Nephron progenitor cell (in vitro differentiated cells): ENCODE measurements around the gene RPL35A.
"Not testable (repeated sequence)": the region's sequence is repeated elsewhere in the genome, so short reads cannot be mapped to it uniquely, and the experiment has no call there.

Experiments
- DNase-seq: peaks from one replicate; pipeline ENCODE4 v3.0.0; 2021
- H3K27ac Mint-ChIP-seq: 2 replicates; pipeline ENCODE4 v1.8.0; 2021; ENCODE audit warnings: mild to moderate bottlenecking, moderate library complexity, mixed read lengths
- H3K27me3 Mint-ChIP-seq: 2 replicates; pipeline ENCODE4 v1.8.0; 2021; ENCODE audit warnings: mild to moderate bottlenecking, low read depth, mixed read lengths; ENCODE audit not compliant: poor library complexity
- H3K36me3 Mint-ChIP-seq: 2 replicates; pipeline ENCODE4 v1.8.0; 2021; ENCODE audit warnings: low read depth, mixed read lengths
- H3K4me1 Mint-ChIP-seq: 2 replicates; pipeline ENCODE4 v1.8.0; 2021; ENCODE audit warnings: mixed read lengths
- H3K4me3 Mint-ChIP-seq: 2 replicates; pipeline ENCODE4 v1.8.0; 2021; ENCODE audit warnings: mild to moderate bottlenecking, moderate library complexity, mixed read lengths
- H3K9me3 Mint-ChIP-seq: 2 replicates; pipeline ENCODE4 v1.8.0; 2021; ENCODE audit warnings: mild to moderate bottlenecking, moderate library complexity, mixed read lengths
- TF ChIP-seq, protein P1 (sequence below): fragments of 200-600 bp; sonication (generic); IDR thresholded peaks from 2 replicates; pipeline ENCODE4 v1.5.0; 2021; ENCODE audit warnings: antibody characterized with exemption

RPL35A gene

DNA sequence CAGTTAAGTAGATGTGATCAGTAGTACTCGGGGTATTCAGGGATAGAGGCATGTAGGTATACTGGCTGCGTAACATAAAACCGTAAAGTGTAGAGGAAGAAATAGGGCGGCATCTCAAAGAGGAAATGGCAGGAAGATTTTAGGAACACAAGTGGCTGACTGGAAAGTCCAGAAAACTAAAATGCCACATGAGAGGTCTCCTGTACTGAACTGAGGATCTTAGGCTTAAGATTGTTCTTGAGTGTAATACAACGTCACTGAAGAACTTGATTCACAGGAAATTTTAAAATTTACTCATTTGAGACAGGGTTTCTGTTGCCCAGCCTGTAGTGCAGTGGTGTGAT is 7.8 kb downstream of the RPL35A start:
- no peak for DNase-seq
- Mint-ChIP-seq H3K9me3 (no peaks in the 10 kb centered on the region), H3K36me3 (peaks cover 35% of the 10 kb centered on the region), H3K4me1 (peaks cover 58% of the 10 kb centered on the region), H3K27ac (peak overlapping the region; percentile 74), H3K27me3 (peaks cover 14% of the 10 kb centered on the region), H3K4me3 (no peak overlapping the region)
- TF ChIP-seq, protein P1, sequence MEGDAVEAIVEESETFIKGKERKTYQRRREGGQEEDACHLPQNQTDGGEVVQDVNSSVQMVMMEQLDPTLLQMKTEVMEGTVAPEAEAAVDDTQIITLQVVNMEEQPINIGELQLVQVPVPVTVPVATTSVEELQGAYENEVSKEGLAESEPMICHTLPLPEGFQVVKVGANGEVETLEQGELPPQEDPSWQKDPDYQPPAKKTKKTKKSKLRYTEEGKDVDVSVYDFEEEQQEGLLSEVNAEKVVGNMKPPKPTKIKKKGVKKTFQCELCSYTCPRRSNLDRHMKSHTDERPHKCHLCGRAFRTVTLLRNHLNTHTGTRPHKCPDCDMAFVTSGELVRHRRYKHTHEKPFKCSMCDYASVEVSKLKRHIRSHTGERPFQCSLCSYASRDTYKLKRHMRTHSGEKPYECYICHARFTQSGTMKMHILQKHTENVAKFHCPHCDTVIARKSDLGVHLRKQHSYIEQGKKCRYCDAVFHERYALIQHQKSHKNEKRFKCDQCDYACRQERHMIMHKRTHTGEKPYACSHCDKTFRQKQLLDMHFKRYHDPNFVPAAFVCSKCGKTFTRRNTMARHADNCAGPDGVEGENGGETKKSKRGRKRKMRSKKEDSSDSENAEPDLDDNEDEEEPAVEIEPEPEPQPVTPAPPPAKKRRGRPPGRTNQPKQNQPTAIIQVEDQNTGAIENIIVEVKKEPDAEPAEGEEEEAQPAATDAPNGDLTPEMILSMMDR: no peak

DNA sequence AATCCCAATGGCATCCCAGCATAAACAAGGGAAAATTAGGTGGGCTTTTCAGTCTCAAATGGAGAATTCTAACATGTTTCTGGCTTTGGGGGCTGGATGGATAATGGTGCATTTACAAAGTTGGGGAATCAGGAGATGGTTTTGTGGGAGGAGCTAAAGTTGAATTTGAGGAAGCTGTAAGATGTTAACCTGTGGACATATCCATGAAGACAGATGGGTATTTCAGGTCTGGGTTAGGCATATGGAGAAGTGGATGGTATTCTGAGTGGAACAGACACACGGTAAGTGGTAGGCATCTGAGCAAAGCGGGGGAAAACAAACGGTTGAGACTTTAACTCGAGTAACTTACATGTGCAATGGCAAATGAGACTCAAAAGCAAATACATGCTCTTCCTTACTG is 8.4 kb downstream of the RPL35A start:
- Mint-ChIP-seq H3K36me3 (peaks cover 29% of the 10 kb centered on the region), H3K27ac (peak overlapping the region; percentile 57), H3K27me3 (peaks cover 14% of the 10 kb centered on the region), H3K4me1 (peaks cover 53% of the 10 kb centered on the region), H3K9me3 (no peaks in the 10 kb centered on the region), H3K4me3 (no peak overlapping the region)
- no peak for DNase-seq
- TF ChIP-seq, protein P1: no peak

DNA sequence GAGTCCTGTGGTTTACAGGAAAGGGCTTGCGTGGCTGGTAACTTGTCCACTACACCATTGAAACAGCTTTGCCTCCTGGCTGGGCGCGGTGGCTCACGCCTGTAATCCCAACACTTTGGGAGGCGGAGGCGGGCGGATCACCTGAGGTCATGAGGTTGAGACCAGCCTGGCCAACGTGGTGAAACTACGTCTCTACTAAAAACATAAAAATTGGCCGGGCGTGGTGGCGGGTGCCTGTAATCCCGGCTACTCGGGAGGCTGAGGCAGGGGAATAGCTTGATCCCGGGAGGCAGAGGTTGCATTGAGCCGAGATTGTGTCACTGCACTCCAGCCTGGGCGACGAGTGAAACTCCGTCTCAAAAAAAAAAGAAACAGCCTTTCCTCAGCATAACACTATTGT is 8.9 kb downstream of the RPL35A start:
- H3K9me3 Mint-ChIP-seq, H3K4me3 Mint-ChIP-seq, H3K27ac Mint-ChIP-seq, DNase-seq: not testable (repeated sequence)
- peaks cover 48% of the 10 kb centered on the region for H3K4me1 Mint-ChIP-seq
- H3K27me3 Mint-ChIP-seq: peaks cover 14% of the 10 kb centered on the region
- H3K36me3 Mint-ChIP-seq: peaks cover 24% of the 10 kb centered on the region

DNA sequence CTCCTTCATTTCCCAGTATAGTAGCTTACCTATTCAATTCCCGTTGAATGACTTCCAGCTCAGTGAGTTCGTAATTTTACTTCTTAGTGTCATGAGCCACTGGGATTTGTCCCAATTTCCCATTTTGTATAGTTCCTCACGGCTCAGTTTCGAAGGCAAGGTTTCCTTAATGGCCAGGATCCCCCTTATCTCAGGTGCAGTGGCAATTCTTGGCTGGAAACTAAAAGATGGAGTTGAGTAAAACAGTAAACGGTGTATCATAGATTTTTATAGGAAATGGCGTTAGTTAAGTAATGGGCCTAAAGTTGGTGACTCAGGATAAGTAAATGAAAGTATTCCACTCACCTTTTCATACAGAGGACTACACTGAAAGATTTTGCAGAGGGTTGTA is 9.5 kb downstream of the RPL35A start:
- peaks cover 45% of the 10 kb centered on the region for H3K4me1 Mint-ChIP-seq
- TF ChIP-seq, protein P1: no peak

DNA sequence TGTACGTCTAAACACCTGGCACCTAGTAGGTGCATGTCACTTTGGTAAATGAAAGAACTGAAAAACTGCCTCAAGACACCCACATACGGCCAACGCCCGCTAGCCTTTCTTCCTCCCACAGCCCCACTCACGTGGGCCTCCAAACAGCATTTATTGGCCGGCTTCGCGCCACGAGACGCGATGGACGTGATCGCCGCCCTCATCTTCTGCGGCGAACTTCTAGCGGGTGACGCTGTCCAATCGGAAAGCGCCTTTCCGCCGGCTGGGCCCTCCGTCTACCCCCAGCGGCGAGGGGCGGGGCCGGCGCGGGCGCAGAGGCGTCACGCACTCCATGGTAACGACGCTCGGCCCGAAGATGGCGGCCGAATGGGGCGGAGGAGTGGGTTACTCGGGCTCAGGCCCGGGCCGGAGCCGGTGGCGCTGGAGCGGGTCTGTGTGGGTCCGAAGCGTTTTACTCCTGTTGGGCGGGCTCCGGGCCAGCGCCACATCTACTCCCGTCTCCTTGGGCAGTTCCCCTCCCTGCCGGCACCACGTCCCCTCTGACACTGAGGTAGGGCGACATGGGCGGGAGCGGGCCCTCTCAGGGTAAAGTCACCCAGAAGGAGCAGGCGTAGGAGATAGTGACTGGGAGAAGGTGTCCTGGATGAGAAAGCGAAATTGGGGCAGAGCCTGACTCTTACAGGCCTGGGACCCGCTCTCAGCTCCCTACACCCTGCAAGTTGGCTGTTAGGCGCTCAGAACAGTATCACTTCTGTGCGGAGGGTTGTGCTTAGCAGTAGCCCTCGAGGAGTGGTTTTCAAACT is 10.1 kb downstream of the RPL35A start, which contains the start of gene LMLN:
TSS of gene LMLN (plus strand) at position 327 of the 803 bp plus-strand sequence. CDS start at position 356, 29 bp downstream.
- peak within 1 kb of the TSS; percentile 86 for H3K4me3 Mint-ChIP-seq
- peak; percentile 96 for DNase-seq
- H3K36me3 Mint-ChIP-seq: peaks cover 11% of the 10 kb centered on the region
- H3K9me3 Mint-ChIP-seq: no peaks in the 10 kb centered on the region
- TF ChIP-seq, protein P1: no peak
- H3K27me3 Mint-ChIP-seq: peaks cover 14% of the 10 kb centered on the region
- H3K27ac Mint-ChIP-seq: peak within 1 kb of the TSS; percentile 70
- H3K4me1 Mint-ChIP-seq: peaks cover 45% of the 10 kb centered on the region

More for the DNA sequence above, 9.5 kb downstream of the RPL35A start:
- Mint-ChIP-seq H3K4me3 (peak overlapping the region; percentile 86), H3K27me3 (peaks cover 14% of the 10 kb centered on the region), H3K27ac (no peak overlapping the region), H3K36me3 (peaks cover 17% of the 10 kb centered on the region), H3K9me3 (no peaks in the 10 kb centered on the region)
- DNase-seq: no peak

DNA sequence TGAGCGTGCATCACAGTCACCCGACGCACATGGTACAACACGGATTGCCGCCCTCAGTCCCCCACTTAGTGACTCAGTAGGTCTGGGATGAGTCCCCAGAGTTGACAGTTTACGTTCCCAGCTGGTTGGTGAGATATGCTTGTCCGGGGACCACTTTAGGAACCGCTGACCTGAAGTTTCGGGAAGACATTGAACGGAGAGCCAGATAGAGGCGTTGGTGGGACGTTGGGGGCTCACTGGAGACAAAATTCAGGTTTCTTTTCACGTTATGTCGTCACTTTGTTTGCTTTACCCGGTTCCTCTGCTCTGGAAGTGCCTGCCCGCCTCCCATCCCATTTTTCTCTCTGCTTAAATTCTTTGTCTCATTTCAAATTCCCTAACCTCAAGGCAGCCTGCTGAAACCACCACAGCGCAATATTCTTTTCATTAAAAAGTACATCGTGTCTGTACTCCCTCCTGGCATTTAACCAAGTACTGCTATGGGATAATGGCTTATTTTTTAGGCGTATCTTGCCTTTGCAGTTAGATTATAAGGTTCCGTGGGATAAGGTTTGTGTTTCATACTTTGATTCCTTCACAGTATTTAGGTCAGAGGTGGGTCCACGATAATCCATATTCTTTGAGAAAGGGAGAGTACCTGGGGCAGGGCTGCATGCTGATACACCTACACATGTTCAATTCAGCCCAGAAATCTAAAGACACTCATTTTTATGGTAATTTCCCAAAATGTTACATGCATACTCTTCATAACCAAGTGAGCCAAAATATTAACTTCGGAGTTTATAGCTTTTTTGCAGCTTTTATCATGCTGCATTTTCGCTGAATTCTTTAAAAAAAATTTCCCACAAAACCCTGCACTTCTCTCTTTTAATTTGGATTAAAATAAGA is 10.9 kb downstream of the RPL35A start:
- H3K27me3 Mint-ChIP-seq: peaks cover 14% of the 10 kb centered on the region
- H3K27ac Mint-ChIP-seq: peak overlapping the region; percentile 70
- TF ChIP-seq, protein P1: no peak
- peaks cover 45% of the 10 kb centered on the region for H3K4me1 Mint-ChIP-seq
- DNase-seq: no peak
- H3K9me3 Mint-ChIP-seq: no peaks in the 10 kb centered on the region
- peaks cover 4% of the 10 kb centered on the region for H3K36me3 Mint-ChIP-seq
- H3K4me3 Mint-ChIP-seq: peak overlapping the region; percentile 86
